Pericardium fibroblast (primary cell): Measurements from ENCODE around the gene LRP2. TPM values are rescaled to one million over a fixed set of nuclear protein-coding genes. Genes with fewer than 3 reads are reported as not detected.

Experiments used
- total RNA-seq: library from RNA; depleted of rRNA; stranded (reverse); fragments of >200 nt; gene quantifications from 2 replicates; pipeline ENCODE4 v1.2.3, GENCODE V29; 2015

LRP2 gene
- total RNA-seq: under 0.01 TPM in 1 of 2 replicates, not detected in the other

GRCh38 chr2:169362118-169362893 lies at the start of gene LRP2:
LRP2 (minus strand) TSS chr2:169362534; CDS start chr2:169362399, 135 bp downstream.

Other genes starting within 250 kb of the LRP2 start
- gene BBS5, start 117.0 kb upstream of the LRP2 start, total RNA-seq: 4.1 and 7.7 TPM in 2 replicates
- 0.12 and 4.6 TPM in 2 replicates for gene KLHL41, start 147.2 kb upstream of the LRP2 start, total RNA-seq
- gene FASTKD1, start 211.3 kb upstream of the LRP2 start, total RNA-seq: 7.0 and 8.8 TPM in 2 replicates
- gene PPIG, start 221.8 kb upstream of the LRP2 start, total RNA-seq: 12.5 and 14.2 TPM in 2 replicates